Measurements from ENCODE around the gene TOX2.

The TOX2 gene

GRCh38 chr20:43914311-43915210 lies at the start of gene TOX2:
Gene TOX2 (plus strand): TSS chr20:43914852. CDS start chr20:43914892, 40 bp downstream.
- H3K4me1 ChIP-seq (ENCODE audit: control insufficient read depth in 5 of 5, insufficient read depth in 5 of 5, low read length in 5 of 5), result peaks cover 0 to 22% (median 20%) of the 10 kb centered on the region in 5 donors
- peaks cover 0 to 26% (median 7%) of the 10 kb centered on the region in 5 donors for H3K27me3 ChIP-seq (ENCODE audit: control insufficient read depth in 5 of 5, insufficient read depth in 4 of 5, low read length in 5 of 5)

GRCh38 chr20:43868091-43868490 lies 46.6 kb upstream of the TOX2 start:
- H3K36me3 ChIP-seq (ENCODE audit: control insufficient read depth in 5 of 5, insufficient read depth in 5 of 5, low read length in 5 of 5), result no peaks in the 10 kb centered on the region
- no peak overlapping the region for H3K27ac ChIP-seq (ENCODE audit: low read depth, low read length)
- no peak overlapping the region for H3K9ac ChIP-seq (ENCODE audit: low read length in 5 of 5)
- peaks cover 0 to 3% (median 0%) of the 10 kb centered on the region in 5 donors for H3K9me3 ChIP-seq (ENCODE audit: control insufficient read depth in 5 of 5, low read length in 5 of 5)
- no peaks in the 10 kb centered on the region for H3K27me3 ChIP-seq (ENCODE audit: control insufficient read depth in 5 of 5, insufficient read depth in 4 of 5, low read length in 5 of 5)
- no peaks in the 10 kb centered on the region for H3K4me1 ChIP-seq (ENCODE audit: control insufficient read depth in 5 of 5, insufficient read depth in 5 of 5, low read length in 5 of 5)
- H3K4me3 ChIP-seq (ENCODE audit: low read depth in 1 of 5, low read length in 5 of 5), result peak overlapping the region in 1 of 5 donors; percentile 12

More at GRCh38 chr20:43914311-43915210, at the start of gene TOX2:
- Histone ChIP-seq H3K36me3 (ENCODE audit: control insufficient read depth in 5 of 5, insufficient read depth in 5 of 5, low read length in 5 of 5) (no peaks in the 10 kb centered on the region), H3K27ac (ENCODE audit: low read depth, low read length) (no peak within 1 kb of the TSS), H3K4me3 (ENCODE audit: low read depth in 1 of 5, low read length in 5 of 5) (peak within 1 kb of the TSS in 4 of 5 donors; percentile 57 to 70 (median 64)), H3K9ac (ENCODE audit: low read length in 5 of 5) (peak within 1 kb of the TSS in 2 of 5 donors; percentile 23 to 53), H3K9me3 (ENCODE audit: control insufficient read depth in 5 of 5, low read length in 5 of 5) (peaks cover 0 to 17% (median 14%) of the 10 kb centered on the region in 5 donors)

- Histone ChIP-seq H3K4me3 (ENCODE audit: low read depth in 1 of 5, low read length in 5 of 5) (no peak overlapping the region), H3K9ac (ENCODE audit: low read length in 5 of 5) (no peak overlapping the region), H3K27me3 (ENCODE audit: control insufficient read depth in 5 of 5, insufficient read depth in 4 of 5, low read length in 5 of 5) (no peaks in the 10 kb centered on the region), H3K36me3 (ENCODE audit: control insufficient read depth in 5 of 5, insufficient read depth in 5 of 5, low read length in 5 of 5) (no peaks in the 10 kb centered on the region), H3K4me1 (ENCODE audit: control insufficient read depth in 5 of 5, insufficient read depth in 5 of 5, low read length in 5 of 5) (no peaks in the 10 kb centered on the region), H3K9me3 (ENCODE audit: control insufficient read depth in 5 of 5, low read length in 5 of 5) (peaks cover 0 to 3% (median 0%) of the 10 kb centered on the region in 5 donors), H3K27ac (ENCODE audit: low read depth, low read length) (no peak overlapping the region)
Measured at GRCh38 chr20:43870484-43870883, 44.2 kb upstream of the TOX2 start.

GRCh38 chr20:43878776-43879175 lies 35.9 kb upstream of the TOX2 start:
- no peak overlapping the region for H3K27ac ChIP-seq (ENCODE audit: low read depth, low read length)
- no peak overlapping the region for H3K4me3 ChIP-seq (ENCODE audit: low read depth in 1 of 5, low read length in 5 of 5)
- H3K27me3 ChIP-seq (ENCODE audit: control insufficient read depth in 5 of 5, insufficient read depth in 4 of 5, low read length in 5 of 5), result no peaks in the 10 kb centered on the region
- peaks cover 0 to 3% (median 0%) of the 10 kb centered on the region in 5 donors for H3K9me3 ChIP-seq (ENCODE audit: control insufficient read depth in 5 of 5, low read length in 5 of 5)
- H3K4me1 ChIP-seq (ENCODE audit: control insufficient read depth in 5 of 5, insufficient read depth in 5 of 5, low read length in 5 of 5), result no peaks in the 10 kb centered on the region
- H3K36me3 ChIP-seq (ENCODE audit: control insufficient read depth in 5 of 5, insufficient read depth in 5 of 5, low read length in 5 of 5), result no peaks in the 10 kb centered on the region
- no peak overlapping the region for H3K9ac ChIP-seq (ENCODE audit: low read length in 5 of 5)

GRCh38 chr20:43893930-43894329 lies 20.7 kb upstream of the TOX2 start:
- Histone ChIP-seq H3K27me3 (ENCODE audit: control insufficient read depth in 5 of 5, insufficient read depth in 4 of 5, low read length in 5 of 5) (peaks cover 0 to 2% (median 0%) of the 10 kb centered on the region in 5 donors), H3K4me3 (ENCODE audit: low read depth in 1 of 5, low read length in 5 of 5) (no peak overlapping the region), H3K4me1 (ENCODE audit: control insufficient read depth in 5 of 5, insufficient read depth in 5 of 5, low read length in 5 of 5) (no peaks in the 10 kb centered on the region), H3K9me3 (ENCODE audit: control insufficient read depth in 5 of 5, low read length in 5 of 5) (peaks cover 4 to 21% (median 12%) of the 10 kb centered on the region in 5 donors), H3K36me3 (ENCODE audit: control insufficient read depth in 5 of 5, insufficient read depth in 5 of 5, low read length in 5 of 5) (no peaks in the 10 kb centered on the region), H3K27ac (ENCODE audit: low read depth, low read length) (no peak overlapping the region), H3K9ac (ENCODE audit: low read length in 5 of 5) (no peak overlapping the region)

- H3K27ac ChIP-seq (ENCODE audit: low read depth, low read length), result no peak overlapping the region
- peaks cover 0 to 2% (median 0%) of the 10 kb centered on the region in 5 donors for H3K27me3 ChIP-seq (ENCODE audit: control insufficient read depth in 5 of 5, insufficient read depth in 4 of 5, low read length in 5 of 5)
- H3K9me3 ChIP-seq (ENCODE audit: control insufficient read depth in 5 of 5, low read length in 5 of 5), result peaks cover 4 to 19% (median 11%) of the 10 kb centered on the region in 5 donors
Measured at GRCh38 chr20:43894491-43894890, 20.2 kb upstream of the TOX2 start.

GRCh38 chr20:43895235-43895634 lies 19.4 kb upstream of the TOX2 start:
- Histone ChIP-seq H3K9ac (ENCODE audit: low read length in 5 of 5) (no peak overlapping the region), H3K36me3 (ENCODE audit: control insufficient read depth in 5 of 5, insufficient read depth in 5 of 5, low read length in 5 of 5) (no peaks in the 10 kb centered on the region), H3K9me3 (ENCODE audit: control insufficient read depth in 5 of 5, low read length in 5 of 5) (peaks cover 4 to 16% (median 10%) of the 10 kb centered on the region in 5 donors)

More at GRCh38 chr20:43894491-43894890, 20.2 kb upstream of the TOX2 start:
- H3K9ac ChIP-seq (ENCODE audit: low read length in 5 of 5), result no peak overlapping the region
- H3K4me1 ChIP-seq (ENCODE audit: control insufficient read depth in 5 of 5, insufficient read depth in 5 of 5, low read length in 5 of 5), result peaks cover 2 to 4% (median 3%) of the 10 kb centered on the region in 5 donors
- H3K4me3 ChIP-seq (ENCODE audit: low read depth in 1 of 5, low read length in 5 of 5), result no peak overlapping the region
- no peaks in the 10 kb centered on the region for H3K36me3 ChIP-seq (ENCODE audit: control insufficient read depth in 5 of 5, insufficient read depth in 5 of 5, low read length in 5 of 5)

GRCh38 chr20:43899274-43900120 lies 15.2 kb upstream of the TOX2 start:
- Histone ChIP-seq H3K9ac (ENCODE audit: low read length in 5 of 5) (no peak overlapping the region), H3K4me3 (ENCODE audit: low read depth in 1 of 5, low read length in 5 of 5) (peak overlapping the region in 1 of 5 donors; percentile 9), H3K36me3 (ENCODE audit: control insufficient read depth in 5 of 5, insufficient read depth in 5 of 5, low read length in 5 of 5) (no peaks in the 10 kb centered on the region), H3K27ac (ENCODE audit: low read depth, low read length) (peak overlapping the region; percentile 63), H3K9me3 (ENCODE audit: control insufficient read depth in 5 of 5, low read length in 5 of 5) (peaks cover 0 to 9% (median 8%) of the 10 kb centered on the region in 5 donors), H3K4me1 (ENCODE audit: control insufficient read depth in 5 of 5, insufficient read depth in 5 of 5, low read length in 5 of 5) (peaks cover 4 to 16% (median 15%) of the 10 kb centered on the region in 5 donors), H3K27me3 (ENCODE audit: control insufficient read depth in 5 of 5, insufficient read depth in 4 of 5, low read length in 5 of 5) (no peaks in the 10 kb centered on the region)

More at GRCh38 chr20:43895235-43895634, 19.4 kb upstream of the TOX2 start:
- Histone ChIP-seq H3K4me3 (ENCODE audit: low read depth in 1 of 5, low read length in 5 of 5) (no peak overlapping the region), H3K27ac (ENCODE audit: low read depth, low read length) (no peak overlapping the region), H3K27me3 (ENCODE audit: control insufficient read depth in 5 of 5, insufficient read depth in 4 of 5, low read length in 5 of 5) (peaks cover 0 to 2% (median 0%) of the 10 kb centered on the region in 5 donors), H3K4me1 (ENCODE audit: control insufficient read depth in 5 of 5, insufficient read depth in 5 of 5, low read length in 5 of 5) (peaks cover 2 to 11% (median 10%) of the 10 kb centered on the region in 5 donors)

GRCh38 chr20:43900121-43900466 lies 14.6 kb upstream of the TOX2 start:
- peak overlapping the region; percentile 63 for H3K27ac ChIP-seq (ENCODE audit: low read depth, low read length)
- no peak overlapping the region for H3K4me3 ChIP-seq (ENCODE audit: low read depth in 1 of 5, low read length in 5 of 5)
- H3K9ac ChIP-seq (ENCODE audit: low read length in 5 of 5), result no peak overlapping the region
- H3K27me3 ChIP-seq (ENCODE audit: control insufficient read depth in 5 of 5, insufficient read depth in 4 of 5, low read length in 5 of 5), result no peaks in the 10 kb centered on the region
- peaks cover 4 to 16% (median 15%) of the 10 kb centered on the region in 5 donors for H3K4me1 ChIP-seq (ENCODE audit: control insufficient read depth in 5 of 5, insufficient read depth in 5 of 5, low read length in 5 of 5)
- H3K36me3 ChIP-seq (ENCODE audit: control insufficient read depth in 5 of 5, insufficient read depth in 5 of 5, low read length in 5 of 5), result no peaks in the 10 kb centered on the region
- peaks cover 0 to 9% (median 8%) of the 10 kb centered on the region in 5 donors for H3K9me3 ChIP-seq (ENCODE audit: control insufficient read depth in 5 of 5, low read length in 5 of 5)
